Measurements from ENCODE around the gene GTF3C1.
"Not testable (repeated sequence)": the region's sequence is repeated elsewhere in the genome, so short reads cannot be mapped to it uniquely, and the experiment has no call there.

GTF3C1 gene

DNA sequence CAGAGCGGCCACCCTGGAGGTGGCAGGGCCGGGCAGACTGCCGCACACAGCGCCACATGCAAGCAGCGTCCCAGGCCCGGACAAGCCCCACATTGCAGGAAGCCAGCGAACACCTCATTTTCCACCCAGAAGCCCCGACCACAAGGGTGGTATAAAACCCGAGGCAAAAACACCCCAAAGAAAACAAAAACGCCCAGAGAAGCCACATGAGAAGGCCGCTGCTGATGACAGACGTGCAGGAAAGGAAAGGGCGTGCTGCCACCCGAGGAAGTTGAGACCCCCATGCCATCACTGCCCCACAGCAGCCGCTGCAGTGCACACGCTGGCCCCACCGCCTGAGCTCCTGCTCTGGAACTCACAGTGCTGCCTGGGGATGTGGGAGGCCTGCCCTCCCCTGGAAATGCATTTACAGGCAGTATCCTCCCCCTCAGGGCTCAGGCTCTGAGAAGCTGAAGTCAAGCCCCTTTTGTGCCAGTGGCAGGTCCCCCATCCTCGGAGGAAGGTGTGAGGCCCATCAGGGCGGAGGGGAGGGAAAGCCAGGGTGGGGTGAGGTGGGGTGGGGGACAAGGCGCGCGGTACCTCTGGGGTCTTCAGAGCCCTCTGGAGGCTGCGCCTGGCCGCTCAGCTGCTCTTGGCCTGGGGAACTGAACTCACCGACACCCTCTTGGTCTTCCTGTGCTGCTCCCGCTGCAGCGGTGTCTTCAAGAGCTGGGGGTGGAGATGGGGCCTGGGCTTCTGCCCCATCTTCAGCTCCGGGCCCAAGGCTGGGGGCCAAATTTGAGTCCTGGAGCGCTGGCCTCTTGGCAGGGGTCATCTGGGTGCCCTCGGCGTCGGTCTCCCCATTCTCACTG is 85.7 kb downstream of the GTF3C1 start:
- peak; percentile 29 for DNase-seq (ENCODE audit: low read depth, low spot score)

DNA sequence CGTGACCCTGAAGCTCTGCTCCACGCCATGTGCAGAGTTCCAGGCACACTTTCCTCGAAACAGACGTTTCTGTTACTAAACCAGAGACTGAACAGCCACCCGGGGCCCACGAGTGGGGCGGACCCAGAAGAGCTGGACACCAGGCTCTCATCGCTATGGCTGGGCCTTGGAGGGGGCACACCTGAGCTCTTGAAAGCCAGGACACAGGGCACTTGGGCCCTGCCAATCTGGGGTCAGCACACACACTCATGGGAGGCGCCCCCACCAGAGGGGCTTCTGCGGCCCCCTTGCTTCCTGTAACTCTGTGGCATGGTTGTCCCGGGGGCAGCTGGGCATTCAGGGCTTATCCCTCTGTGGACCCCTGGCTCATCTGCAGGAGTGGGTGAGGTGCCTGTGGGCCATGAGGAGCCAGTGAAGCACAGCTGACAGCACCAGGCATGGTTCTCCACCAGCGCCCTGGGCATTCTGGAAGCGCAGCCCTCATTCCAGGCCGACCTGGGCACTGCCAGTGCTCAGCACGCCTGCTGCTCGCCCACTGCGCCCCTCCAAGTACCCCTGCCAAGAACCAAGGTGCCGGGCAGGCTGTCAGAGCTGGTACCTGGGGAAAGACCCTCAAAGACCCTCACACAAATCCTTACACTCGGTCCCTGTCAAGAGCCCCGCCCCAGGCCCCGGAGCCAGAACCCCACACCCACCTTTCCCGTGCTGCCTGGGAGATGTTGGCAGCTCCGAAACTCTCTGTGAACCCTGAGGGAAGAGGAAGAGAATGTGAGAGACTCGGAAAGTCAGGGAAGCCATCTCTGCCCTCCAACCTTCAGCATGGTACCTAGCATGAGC is 86.6 kb downstream of the GTF3C1 start:
- no peak for DNase-seq (ENCODE audit: low read depth, low spot score)

GRCh38 chr16:27462200-27462845 is 87.4 kb downstream of the GTF3C1 start:
- no peak for DNase-seq (ENCODE audit: low read depth, low spot score)

- no peak for DNase-seq (ENCODE audit: low read depth, low spot score)
Observed at GRCh38 chr16:27461483-27462171, 88.1 kb downstream of the GTF3C1 start.

DNA sequence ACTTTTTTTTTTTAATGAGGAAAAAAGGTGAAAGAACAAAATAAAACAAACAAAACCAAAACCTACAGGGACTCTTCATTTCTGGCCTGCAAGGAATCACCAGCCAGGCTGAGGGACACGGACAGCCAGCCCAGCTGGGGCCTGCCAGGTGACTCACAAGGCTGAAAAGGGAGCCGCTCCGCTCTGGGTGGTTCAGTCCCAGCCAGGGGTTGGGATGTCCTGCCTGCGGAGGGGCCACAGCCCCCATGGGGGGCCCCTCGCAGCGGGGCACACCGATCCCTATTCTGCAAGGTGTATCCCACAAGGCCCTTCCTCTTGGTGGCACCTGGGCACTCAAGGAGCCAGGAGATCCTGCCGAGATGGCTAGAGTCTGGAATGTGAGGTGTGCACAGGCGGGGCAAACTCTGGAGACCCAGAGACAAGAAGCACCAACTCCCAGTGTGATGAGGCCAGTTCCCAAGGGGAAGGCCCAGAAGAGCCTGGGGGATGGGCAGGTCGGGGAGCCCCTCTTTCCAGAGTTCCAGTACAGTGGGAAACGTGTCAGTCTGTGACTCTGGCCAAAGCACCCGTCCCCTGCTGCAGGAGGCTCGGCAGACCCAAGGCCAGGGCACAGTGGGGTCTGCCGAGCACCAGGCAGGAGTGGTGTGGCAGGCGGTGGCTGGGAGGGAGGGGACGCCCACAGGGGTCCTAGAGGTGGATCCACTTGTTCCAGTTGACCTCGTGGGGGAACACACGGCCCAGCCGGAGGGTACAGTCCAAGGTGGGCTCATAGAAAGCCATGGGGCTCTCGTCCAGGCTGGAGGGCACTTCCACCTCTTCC is 88.8 kb downstream of the GTF3C1 start:
- DNase-seq (ENCODE audit: low read depth, low spot score): no peak

DNA sequence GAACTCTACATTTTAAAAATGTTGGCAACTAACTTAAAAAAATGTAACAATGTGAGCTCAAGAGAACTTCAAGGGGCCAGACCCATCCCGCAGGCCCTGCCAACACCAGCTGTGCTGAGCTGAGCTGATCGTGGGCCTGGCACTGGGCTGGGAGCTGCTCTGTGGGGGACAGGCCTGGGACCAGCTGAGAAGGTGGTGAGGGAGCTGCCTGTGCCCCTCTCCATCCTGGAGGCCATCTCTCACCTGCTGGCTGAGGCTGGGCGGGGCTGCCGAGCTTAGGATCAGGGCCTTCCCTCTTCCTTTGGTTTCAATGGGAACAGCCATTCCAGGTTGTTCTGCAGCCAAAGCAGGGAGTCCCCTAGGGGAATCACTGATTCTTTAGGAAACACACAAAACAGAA is 89.5 kb downstream of the GTF3C1 start:
- no peak for DNase-seq (ENCODE audit: low read depth, low spot score)

DNA sequence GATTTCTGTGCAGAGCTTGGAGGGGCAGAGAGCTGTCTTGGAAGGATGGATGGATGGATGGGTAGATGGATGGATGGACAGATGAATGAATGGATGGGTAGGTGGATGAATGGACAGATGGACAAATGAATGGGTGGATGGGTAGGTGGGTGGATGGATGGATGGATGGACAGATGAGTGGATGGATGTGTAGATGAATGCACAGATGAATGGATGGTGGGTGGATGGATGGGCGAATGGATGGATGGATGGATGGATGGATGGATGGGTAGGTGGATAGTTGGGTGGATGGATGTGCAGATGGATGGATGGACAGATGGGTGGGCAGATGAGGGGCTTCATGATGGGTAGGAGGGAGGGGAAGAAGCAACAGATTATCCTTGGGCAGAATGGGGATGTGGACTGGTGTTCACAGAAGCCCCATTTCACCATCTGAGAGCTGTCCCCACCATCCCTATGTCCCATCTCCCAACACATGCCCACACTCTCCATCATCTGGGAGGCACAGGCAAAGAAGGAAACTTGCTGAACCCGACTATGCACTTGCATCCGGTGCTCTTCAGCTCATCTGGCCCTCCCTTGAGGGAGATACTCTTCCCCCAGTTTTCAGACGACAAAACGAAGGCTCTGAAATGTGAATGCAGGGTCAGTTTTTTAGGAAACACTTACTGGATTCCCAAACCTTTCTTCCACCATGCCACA is 90.6 kb downstream of the GTF3C1 start:
- no peak for DNase-seq (ENCODE audit: low read depth, low spot score)

DNA sequence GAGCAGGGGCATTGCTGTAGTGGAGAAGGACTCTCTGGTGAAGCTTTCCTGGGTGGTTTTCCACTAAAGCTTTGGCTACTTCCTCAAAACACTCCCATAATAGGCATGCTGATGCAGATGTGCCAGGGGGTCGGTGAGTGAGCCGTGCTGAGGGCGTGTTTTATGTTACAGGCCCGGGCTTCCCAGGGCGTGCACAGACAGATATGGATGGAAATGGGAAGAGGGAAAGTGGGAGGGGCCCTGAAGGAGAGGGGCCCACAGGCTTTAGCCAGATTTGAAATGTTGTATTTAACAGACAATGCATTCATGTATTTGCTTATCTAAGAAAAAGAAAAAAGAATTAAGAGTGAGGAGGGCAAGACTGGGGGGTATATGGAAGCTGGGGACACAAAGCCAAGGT is 91.5 kb downstream of the GTF3C1 start:
- DNase-seq (ENCODE audit: low read depth, low spot score): no peak

GRCh38 chr16:27457605-27457900 is 92.2 kb downstream of the GTF3C1 start:
- not testable (repeated sequence) for DNase-seq (ENCODE audit: low read depth, low spot score)

DNA sequence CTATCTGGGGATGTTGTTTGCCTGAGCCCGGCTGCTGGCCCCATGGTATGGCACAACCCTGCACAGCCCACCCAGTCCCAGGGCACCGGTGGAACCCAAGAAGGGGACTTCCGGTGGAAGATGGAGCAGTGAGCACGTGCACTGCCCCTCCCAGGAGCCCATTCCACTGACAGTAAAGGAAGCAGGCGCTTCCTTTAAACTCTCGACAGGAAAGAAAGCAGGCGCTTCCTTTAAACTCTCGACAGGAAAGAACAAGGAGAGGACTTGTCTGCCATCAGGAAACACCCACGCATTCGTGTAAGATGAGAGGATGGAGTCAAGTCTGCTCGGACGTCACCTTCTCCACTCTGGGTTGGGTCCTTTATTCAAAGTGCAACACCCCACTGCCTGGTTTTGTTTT is 94.0 kb downstream of the GTF3C1 start:
- DNase-seq (ENCODE audit: low read depth, low spot score): no peak

DNA sequence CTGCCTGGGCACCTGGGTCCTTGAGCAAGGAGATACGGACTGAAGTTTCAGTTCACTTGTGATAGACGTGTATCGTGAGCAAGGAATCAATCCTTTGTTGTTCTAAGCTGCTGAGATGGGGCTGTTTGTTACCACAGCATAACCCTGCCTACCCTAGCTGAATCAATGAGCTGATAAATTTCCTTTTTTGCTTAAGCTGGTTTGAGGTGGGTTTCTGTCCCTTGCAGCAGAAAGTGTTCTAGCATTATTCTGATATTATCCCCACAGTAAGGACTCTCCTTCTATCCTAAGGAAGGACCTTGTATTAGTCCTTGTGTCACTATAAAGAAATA is 96.3 kb downstream of the GTF3C1 start:
- DNase-seq (ENCODE audit: low read depth, low spot score): no peak

DNA sequence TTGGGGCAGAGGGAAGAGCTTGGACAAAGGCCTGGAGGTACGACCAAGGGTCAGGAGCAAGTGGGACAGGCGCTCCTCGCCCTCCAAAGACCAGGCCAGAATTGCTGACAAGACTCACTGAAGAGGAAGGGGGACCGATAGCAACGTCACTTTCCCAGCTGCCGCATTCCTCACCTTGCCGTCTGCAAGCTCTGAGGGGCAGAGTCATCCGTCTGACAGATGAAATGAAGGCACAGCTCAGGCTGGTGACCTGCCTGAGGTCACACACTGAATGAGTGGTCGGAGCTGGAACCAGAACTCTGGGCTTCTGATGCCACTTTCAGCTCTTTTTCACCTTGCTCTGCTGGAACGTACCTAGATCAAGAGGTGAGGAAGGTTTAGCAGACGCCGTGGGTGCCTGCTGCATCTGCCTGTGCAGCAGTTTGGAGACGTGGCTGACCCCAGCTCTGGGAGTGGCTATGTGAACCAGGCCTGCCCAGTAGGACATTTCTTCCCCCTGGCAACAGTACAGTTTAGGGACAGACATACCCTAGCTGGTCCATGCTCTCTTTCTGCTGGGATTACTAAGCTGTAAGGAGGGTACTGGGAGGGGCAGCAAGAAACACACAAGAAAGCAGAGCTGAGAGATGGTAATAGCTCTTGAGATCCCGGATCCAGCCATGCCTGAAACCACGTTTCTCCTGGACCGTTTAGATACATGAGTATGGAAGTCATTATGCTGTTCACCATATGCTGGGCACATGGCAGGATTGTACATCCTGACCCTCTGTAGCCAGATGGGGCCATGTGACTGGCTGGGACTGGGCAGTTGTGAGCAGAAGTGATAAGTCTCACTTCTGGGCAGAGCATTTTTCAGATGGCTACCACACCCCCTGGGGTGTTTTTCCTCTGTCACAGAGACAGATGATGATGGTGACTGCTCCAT is 96.9 kb downstream of the GTF3C1 start:
- DNase-seq (ENCODE audit: low read depth, low spot score): no peak

DNA sequence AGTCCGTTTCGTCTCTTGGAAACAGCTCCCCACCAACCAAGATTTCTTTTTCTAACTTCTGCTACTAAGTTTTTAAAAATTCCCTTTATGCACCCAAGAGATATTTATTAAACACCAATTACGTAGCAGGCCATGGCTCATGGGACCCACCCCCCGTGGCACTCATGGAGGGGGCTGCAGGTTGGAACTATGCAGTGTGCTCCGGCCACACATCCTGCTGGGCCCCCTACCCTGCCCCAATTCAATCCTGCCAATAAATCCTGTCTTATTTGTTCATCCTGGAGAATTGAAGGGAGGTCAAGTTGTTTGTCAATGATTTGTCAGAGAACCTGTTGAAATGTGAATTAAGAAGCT is 99.5 kb downstream of the GTF3C1 start:
- no peak for DNase-seq (ENCODE audit: low read depth, low spot score)

DNA sequence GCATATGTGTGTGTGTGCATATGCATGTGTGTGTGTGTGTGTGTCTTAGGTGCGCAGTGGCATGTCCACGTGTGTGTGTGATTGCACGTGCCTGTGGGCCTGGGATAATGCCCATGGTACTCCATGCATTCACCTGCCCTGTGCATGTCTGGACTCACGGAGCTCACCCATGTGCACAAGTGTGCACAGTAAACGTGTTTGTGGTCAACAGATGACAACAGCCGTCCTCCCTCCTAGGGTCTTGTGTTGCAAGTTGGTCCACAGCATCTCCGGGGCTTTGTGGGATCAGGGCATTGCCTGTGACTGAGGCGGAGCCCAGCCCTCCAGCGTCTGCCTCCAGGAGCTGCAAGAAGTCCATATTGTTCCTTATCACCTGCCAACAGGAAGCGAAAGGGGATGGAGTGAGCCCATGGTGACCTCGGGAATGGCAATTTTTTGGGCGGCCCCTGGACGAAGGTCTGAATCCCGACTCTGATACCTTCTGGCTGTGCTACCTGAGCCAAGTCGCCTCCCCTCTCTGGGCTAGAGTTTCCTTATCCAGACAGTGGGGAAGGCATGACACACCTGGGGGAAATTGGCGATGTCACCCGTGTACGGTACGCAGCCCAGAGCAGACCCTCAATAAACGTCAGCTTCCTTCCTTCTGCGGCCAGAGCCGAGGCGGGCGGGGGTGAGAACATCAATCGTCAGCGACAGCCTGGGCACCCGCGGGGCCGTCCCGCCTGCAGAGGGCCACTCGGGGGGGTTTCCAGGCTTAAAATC is 100.1 kb downstream of the GTF3C1 start:
- peak; percentile 54 for DNase-seq (ENCODE audit: low read depth, low spot score)

- DNase-seq (ENCODE audit: low read depth, low spot score): no peak
Observed at GRCh38 chr16:27448532-27449433, 100.9 kb downstream of the GTF3C1 start.

DNA sequence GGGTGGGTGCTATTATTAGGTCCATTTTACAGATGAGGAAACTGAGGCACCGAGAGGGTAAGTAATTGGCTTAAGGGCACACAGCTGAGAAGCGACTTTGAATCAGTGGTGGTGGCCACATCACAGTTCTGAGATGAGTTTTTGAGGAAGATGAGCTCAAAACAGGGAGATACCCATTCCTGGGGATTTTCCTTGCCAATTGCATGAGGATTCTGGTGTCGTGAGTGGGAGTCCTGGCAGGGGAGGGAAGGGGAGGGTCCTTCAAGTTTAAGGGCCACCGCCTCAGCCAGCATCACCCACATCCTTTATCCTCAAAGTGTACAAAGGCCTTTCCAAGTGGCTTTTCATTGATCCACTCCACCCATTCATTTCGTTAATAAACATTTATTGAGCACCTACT is 102.4 kb downstream of the GTF3C1 start:
- no peak for DNase-seq (ENCODE audit: low read depth, low spot score)

- DNase-seq (ENCODE audit: low read depth, low spot score): no peak
Observed at GRCh38 chr16:27446721-27447120, 103.0 kb downstream of the GTF3C1 start.

All from activated naive CD8-positive, alpha-beta T cell treated with anti-CD3 and anti-CD28 coated beads, Interleukin-2, amount 50 U/mL, for 16 hours (primary cell).